Activated CD8-positive, alpha-beta memory T cell treated with anti-CD3 and anti-CD28 coated beads, Interleukin-2, amount 50 U/mL, for 1 hour (primary cell): ENCODE results near the gene CBX6.

ENCODE experiments used
- DNase-seq: peaks from one replicate; pipeline ENCODE4 v3.0.0-alpha.2; 2020; ENCODE audit errors: extremely low read depth

CBX6 gene

GRCh38 chr22:38840129-38840528 is 31.9 kb downstream of the CBX6 start:
- DNase-seq, result no peak

DNA sequence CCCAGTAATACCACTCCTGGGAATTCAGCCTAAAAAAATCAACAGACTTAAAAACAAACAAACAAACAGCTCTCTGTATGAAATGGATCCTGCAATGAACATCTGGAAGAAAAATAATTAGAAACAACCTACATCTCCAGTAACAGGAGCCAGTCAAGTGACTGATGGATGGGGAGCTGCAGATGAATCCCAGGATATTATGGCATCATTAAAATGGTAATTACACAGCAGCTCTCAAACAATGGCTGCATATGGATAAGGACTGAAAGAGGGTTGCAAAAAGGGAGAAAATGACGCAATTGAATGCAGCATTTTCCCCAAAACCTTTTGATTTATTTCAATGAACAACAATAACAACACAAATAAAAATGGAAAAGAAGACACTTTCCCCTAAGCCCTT is 32.3 kb downstream of the CBX6 start:
- no peak for DNase-seq

DNA sequence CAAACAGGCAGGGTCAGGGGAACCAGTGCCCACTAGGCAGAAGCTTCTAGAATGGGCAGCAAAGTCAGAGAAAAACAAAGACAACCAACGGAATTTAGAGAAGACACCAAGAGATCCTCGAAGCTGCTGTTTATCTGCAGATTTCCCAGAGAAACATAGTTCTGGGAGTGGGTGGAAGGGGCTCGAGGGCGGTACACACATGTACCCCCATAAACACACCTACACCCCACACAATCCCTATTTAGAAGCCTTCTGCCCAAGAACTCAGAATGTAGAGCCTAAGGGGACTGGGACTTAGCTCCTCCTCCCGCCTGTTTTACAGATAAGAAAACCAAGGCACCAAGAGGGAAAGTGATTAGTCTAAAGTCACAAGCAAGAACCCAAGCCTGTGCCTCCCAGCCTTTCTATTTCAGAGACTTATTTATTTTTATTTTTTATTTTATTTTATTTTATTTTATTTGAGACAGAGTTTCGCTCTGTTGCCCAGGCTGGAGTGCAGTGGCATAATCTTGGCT is 34.5 kb downstream of the CBX6 start:
- DNase-seq, result no peak

- DNase-seq, result no peak
These were observed 36.1 kb downstream of the CBX6 start for GRCh38 chr22:38835888-38836301.

DNA sequence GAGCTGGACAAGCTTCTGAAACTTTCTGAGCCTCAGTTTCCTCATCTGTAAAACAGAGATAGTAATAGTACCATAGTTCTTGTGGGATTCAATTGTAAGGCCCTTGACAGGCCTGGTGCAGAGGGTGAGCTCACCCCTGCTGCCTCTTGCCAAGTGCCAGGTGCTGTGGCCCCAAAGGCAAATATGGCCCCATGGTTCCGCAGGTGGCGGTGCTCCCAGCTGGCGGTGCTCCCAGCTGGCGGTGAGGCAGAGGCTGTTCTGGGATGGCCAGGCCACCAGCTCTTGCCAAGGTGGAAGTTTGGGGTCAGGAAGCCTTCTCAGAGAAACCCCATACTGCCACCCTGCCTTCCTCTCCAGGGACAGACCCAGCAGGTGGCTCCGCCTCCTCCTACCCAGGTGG is 37.0 kb downstream of the CBX6 start:
- DNase-seq, result no peak

GRCh38 chr22:38834215-38834953 is 37.6 kb downstream of the CBX6 start:
- DNase-seq, result no peak

DNA sequence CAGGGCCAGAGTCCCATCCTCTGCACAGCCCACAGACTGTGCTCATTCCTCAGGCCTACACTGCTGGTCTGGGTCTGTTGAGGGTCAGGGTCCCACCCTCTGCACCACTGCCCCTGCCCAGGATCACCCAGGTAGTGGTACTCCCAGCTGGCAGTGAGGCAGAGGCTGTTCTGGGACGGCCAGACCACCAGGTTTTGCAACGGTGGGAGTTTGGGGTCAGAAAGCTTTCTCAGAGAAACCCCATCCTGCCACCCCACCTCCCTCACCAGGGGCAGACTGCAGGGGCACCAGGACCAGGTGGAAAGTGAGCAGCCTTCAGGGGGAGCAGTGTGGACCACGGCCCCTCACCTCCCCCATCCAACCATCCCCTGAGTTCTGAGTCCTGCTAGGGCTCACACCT is 39.0 kb downstream of the CBX6 start:
- no peak for DNase-seq

- DNase-seq, result no peak
These were observed 39.7 kb downstream of the CBX6 start for GRCh38 chr22:38832005-38832978.

DNA sequence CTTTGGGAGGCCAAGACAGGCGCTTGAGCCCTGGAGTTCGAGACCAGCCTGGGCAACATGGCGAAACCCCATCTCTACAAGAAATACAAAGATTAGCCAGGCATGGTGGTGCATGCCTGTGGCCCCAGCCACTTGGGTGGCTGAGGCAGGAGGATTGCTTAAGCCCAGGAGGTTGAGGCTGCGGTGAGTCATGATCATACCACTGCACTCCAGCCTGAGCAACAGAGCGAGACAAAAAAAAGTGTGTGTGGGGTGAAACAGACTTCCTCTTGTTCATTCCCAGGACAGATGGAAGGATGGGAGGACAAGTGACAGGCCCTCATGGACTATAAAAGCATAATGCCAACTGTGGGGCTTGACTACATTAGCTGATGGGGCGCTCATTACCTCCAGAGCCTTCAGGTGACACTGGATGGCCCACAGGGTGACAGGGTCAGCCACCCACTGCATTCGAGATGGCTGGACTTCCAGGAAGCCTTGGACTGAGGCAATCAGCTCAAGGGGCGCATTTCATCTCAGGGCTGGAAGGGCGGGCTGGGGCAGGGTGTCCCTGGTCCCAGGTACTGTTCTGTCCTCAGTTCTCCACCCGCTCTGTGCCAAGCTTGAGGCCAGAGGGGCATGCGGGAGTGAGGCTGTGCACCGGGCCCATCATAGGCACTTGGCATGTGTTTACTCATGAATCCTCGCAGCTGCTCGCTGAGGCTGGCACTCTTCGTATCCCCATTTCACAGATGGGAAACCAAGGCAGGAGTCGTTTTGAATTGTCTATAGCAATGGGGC is 40.7 kb downstream of the CBX6 start:
- DNase-seq, result no peak

DNA sequence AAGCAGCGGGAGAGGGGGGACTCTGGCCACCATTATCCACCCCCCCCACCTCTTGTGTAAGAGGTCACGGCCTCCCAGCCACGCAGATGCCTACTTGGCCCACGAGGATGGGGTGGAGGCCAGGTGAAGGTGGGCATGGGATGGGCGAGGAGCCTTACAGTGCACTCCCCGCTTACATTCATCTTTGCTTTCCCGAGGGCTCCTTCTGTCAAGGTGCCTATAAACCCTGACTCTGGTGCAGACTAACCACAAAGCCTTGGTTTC is 41.2 kb downstream of the CBX6 start:
- DNase-seq, result no peak

DNA sequence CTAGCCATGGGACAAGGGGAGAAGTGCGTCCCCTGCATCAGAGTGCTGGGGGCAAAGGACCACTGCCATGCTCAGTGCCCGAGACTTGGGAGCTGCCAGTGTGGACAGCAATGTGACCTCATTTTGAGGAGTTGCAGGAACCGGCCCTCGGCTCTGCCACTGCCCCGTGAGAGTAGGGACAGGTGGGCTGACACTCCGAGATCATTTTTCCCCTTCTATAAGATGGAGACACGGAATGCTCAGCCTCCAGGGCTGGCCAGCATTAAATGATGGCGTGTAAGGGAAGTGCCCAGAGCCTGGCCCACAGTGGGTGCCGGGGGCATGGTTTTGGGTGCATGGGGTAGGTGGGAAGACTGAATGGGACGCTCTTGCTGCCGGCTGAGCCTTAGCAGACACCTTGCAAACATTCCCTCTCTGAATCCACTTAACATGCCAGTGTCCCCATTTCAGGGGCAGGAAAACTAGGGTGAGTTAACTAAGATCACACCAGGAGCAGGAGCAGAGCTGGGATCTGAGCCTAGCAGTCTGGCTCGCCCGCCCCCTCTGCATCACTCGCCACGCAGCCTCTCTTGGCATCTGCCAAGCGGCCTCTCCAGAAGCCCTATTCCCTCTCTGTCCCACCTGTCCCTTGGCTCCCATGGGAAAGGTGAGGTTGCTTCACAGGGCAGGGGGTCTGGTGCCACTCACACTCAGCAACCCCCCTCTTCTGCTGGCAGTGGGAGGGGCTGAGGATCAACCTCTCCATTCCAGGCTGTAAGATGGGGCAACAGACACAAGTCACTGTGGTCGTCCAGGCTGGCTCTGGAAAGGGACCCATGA is 41.8 kb downstream of the CBX6 start:
- DNase-seq, result no peak

GRCh38 chr22:38829485-38829884 is 42.5 kb downstream of the CBX6 start:
- no peak for DNase-seq

DNA sequence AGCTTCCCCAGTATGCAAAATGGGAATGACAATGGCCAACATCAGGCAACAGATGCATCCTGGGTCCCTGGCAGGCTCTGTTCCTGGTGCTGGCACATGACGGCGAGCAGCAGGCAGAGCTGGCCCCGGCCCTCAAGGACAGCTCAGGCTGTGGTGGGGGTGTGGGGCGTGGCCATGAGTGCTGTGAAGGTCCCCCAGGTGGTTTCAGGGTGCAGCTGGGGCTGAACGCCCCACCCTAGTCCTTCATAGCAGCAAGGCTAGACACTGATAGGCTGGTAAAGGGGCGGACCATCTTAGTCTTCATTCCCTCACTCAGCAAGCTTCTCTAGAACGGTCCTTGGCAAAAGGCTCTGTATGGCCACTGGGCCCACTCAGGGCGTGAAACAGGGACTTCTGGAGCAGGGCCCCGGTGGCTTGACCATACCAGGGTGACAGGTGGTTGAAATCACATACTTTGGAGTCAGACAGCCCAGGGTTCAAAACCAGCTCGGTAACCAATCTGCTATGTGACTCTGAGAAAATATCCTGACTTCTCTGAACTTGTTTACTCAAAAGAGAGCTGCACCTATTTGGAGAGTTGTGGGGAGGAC is 43.3 kb downstream of the CBX6 start:
- DNase-seq, result no peak

GRCh38 chr22:38828191-38828590 is 43.8 kb downstream of the CBX6 start:
- no peak for DNase-seq

- no peak for DNase-seq
These were observed 44.5 kb downstream of the CBX6 start for GRCh38 chr22:38827510-38827909.

GRCh38 chr22:38826801-38827200 is 45.2 kb downstream of the CBX6 start:
- DNase-seq, result no peak

- no peak for DNase-seq
These were observed 45.6 kb downstream of the CBX6 start for GRCh38 chr22:38826386-38826785.

- no peak for DNase-seq
These were observed 47.4 kb downstream of the CBX6 start for GRCh38 chr22:38824585-38824984.

DNA sequence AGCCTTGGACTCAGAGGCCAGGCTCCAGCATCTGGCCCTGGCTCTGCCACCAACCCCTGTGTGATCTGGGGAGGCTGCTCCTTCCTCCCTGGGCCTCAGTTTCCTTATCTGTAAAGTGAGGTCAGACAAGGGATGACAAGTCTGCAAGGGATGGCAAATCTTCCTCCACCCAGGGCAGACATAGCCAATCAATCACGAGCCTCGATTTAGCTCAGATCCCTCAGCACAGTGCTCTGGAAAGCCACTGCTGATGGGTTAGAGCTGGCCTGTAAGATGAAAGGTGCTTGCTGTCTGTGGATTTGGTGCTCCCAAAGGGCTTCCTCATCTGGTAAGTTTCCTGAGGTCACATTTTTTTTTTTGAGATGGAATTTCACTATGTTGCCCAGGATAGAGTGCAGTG is 48.4 kb downstream of the CBX6 start:
- DNase-seq, result no peak

- no peak for DNase-seq
These were observed 48.9 kb downstream of the CBX6 start for GRCh38 chr22:38823076-38823475.

- no peak for DNase-seq
These were observed 52.0 kb downstream of the CBX6 start for GRCh38 chr22:38820020-38820419.
